MM.1S (cell line): ENCODE measurements around the gene TTC39C.

Experiments
- DNase-seq: peaks from one replicate; pipeline ENCODE4 v3.0.0-alpha.2; 2015
- H2AFZ ChIP-seq: fragments of 300-600 bp; sonication (generic); 2 replicates; pipeline ENCODE4 v1.6.0; 2016; ENCODE audit warnings: antibody characterized with exemption, low read length
- H3F3A ChIP-seq: fragments of 300-600 bp; sonication (generic); 2 replicates; pipeline ENCODE4 v1.6.1; 2016; ENCODE audit warnings: mild to moderate bottlenecking, antibody characterized with exemption, low read length, moderate library complexity, mixed read lengths; ENCODE audit not compliant: insufficient read depth
- H3K27ac ChIP-seq: fragments of 300-600 bp; sonication (generic); 2 replicates; pipeline ENCODE4 v1.5.1; 2016; ENCODE audit warnings: mild to moderate bottlenecking, low read length
- H3K27me3 ChIP-seq: fragments of 300-600 bp; sonication (generic); replicated peaks from 2 replicates; pipeline ENCODE4 v1.6.0; 2016; ENCODE audit warnings: low read length; ENCODE audit not compliant: insufficient read depth
- H3K36me3 ChIP-seq: fragments of 300-600 bp; sonication (generic); replicated peaks from 2 replicates; pipeline ENCODE4 v1.6.1; 2016; ENCODE audit warnings: mild to moderate bottlenecking, low read length, mixed read lengths; ENCODE audit not compliant: insufficient read depth
- H3K4me1 ChIP-seq: fragments of 300-600 bp; sonication (generic); 2 replicates; pipeline ENCODE4 v1.6.1; 2016; ENCODE audit warnings: low read length, mixed read lengths
- H3K4me2 ChIP-seq: fragments of 300-600 bp; sonication (generic); 2 replicates; pipeline ENCODE4 v1.6.0; 2016; ENCODE audit warnings: low read depth, low read length
- H3K4me3 ChIP-seq: fragments of 300-600 bp; sonication (generic); 2 replicates; pipeline ENCODE4 v1.5.1; 2016; ENCODE audit warnings: low read length, mixed read lengths
- H3K79me2 ChIP-seq: fragments of 300-600 bp; sonication (generic); 2 replicates; pipeline ENCODE4 v1.6.1; 2016; ENCODE audit warnings: mixed run types, low read length, mixed read lengths
- H3K9ac ChIP-seq: fragments of 300-600 bp; sonication (generic); 2 replicates; pipeline ENCODE4 v1.6.1; 2016; ENCODE audit warnings: low read length, mixed read lengths
- H3K9me2 ChIP-seq: fragments of 300-600 bp; sonication (generic); replicated peaks from 2 replicates; pipeline ENCODE4 v1.6.1; 2016; ENCODE audit warnings: mild to moderate bottlenecking, low read length, mixed read lengths; ENCODE audit not compliant: insufficient read depth
- H3K9me3 ChIP-seq: fragments of 300-600 bp; sonication (generic); replicated peaks from 2 replicates; pipeline ENCODE4 v1.6.1; 2016; ENCODE audit warnings: mild to moderate bottlenecking, low read length, mixed read lengths; ENCODE audit not compliant: insufficient read depth
- H4K20me1 ChIP-seq: fragments of 300-600 bp; sonication (generic); 2 replicates; pipeline ENCODE4 v1.6.1; 2016; ENCODE audit warnings: mild to moderate bottlenecking, low read length, moderate library complexity, mixed read lengths; ENCODE audit not compliant: insufficient read depth
- EZH2 ChIP-seq: fragments of 300-600 bp; sonication (generic); optimal IDR thresholded peaks from 2 replicates; pipeline ENCODE3; 2017; ENCODE audit warnings: low read depth, mild to moderate bottlenecking, antibody characterized with exemption, low read length, mixed read lengths
- EZH2phosphoT487 ChIP-seq: fragments of 300-600 bp; sonication (generic); IDR thresholded peaks from 2 replicates; pipeline ENCODE4 v1.6.1; 2018; ENCODE audit warnings: antibody characterized with exemption, low read length
- TF ChIP-seq, protein P1 (sequence below): fragments of 300-600 bp; sonication (generic); IDR thresholded peaks from 2 replicates; pipeline ENCODE4 v1.5.1; 2016; ENCODE audit warnings: antibody characterized with exemption, low read length, mixed read lengths

TTC39C gene

DNA sequence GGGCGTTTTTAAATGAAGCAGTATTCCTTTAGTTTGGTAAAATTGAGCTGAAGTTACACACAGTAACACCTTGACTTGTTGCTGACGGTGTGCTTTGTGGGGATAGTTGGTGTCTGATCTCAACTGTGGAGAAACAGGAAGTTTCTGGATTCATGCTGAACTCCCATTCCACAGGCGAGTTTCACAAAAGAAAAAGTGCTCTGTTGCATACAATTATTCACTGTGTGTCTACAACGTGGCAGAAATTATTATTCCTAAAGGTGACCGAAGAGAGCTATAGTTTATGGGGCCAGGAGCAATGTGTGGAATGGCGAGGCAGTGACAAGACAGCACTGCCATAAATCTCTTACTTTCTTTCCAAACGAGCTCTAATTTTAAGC is 123.8 kb downstream of the TTC39C start:
- Histone ChIP-seq H3K9ac (no peak overlapping the region), H3K4me2 (no peak overlapping the region), H3K9me2 (no peaks in the 10 kb centered on the region), H3K27ac (no peak overlapping the region), H3K36me3 (no peaks in the 10 kb centered on the region), H3K27me3 (no peaks in the 10 kb centered on the region), H4K20me1 (no peaks in the 10 kb centered on the region), H3K9me3 (no peaks in the 10 kb centered on the region), H3K4me3 (no peak overlapping the region), H2AFZ (no peak overlapping the region), H3K79me2 (no peaks in the 10 kb centered on the region), H3F3A (no peaks in the 10 kb centered on the region), H3K4me1 (no peaks in the 10 kb centered on the region)
- no peak for DNase-seq
- TF ChIP-seq, protein P1, sequence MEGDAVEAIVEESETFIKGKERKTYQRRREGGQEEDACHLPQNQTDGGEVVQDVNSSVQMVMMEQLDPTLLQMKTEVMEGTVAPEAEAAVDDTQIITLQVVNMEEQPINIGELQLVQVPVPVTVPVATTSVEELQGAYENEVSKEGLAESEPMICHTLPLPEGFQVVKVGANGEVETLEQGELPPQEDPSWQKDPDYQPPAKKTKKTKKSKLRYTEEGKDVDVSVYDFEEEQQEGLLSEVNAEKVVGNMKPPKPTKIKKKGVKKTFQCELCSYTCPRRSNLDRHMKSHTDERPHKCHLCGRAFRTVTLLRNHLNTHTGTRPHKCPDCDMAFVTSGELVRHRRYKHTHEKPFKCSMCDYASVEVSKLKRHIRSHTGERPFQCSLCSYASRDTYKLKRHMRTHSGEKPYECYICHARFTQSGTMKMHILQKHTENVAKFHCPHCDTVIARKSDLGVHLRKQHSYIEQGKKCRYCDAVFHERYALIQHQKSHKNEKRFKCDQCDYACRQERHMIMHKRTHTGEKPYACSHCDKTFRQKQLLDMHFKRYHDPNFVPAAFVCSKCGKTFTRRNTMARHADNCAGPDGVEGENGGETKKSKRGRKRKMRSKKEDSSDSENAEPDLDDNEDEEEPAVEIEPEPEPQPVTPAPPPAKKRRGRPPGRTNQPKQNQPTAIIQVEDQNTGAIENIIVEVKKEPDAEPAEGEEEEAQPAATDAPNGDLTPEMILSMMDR = no peak
- no peak for TF ChIP-seq EZH2
- no peak for TF ChIP-seq EZH2phosphoT487

DNA sequence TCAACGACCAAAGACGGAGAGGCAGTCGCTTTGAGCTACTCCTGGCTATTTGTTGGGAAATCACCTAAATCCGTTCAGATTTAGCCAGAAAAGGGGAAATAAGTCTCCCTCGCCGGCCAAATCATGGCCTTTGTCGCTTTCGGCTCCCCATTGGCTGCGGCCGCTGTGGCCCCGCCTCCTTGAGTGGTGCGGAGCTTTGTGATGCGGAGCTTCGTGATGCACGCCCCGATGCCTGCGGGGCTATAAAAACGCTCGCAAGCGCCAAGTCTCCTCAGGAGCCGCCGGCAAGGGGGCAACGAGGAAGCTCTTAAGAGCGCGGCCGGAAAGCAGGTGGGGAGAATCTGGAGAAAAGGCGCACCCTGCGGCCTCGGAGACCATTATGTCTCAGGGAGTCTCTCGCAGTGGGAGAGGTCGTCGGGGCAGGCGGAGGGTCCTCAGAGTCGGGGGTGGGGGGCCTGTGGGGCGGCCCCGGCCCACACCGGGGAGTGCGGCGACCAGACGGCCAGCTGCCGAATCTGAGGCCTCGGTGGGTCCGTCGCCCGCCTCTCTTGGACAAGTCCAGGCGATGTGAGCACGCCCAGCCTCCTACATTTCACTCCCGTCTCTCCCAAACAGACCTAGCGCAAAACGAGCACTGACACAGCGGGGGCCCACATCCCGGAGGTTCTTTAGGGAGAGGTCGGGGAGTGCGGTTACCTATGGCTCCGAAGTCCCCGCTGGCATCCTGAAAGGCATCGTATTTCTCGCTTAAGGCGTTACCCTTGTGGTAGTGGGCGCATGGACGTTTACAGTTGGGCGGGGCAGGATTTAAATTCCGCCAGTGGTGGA is 124.4 kb downstream of the TTC39C start, which contains the start of gene CABYR:
Gene CABYR, plus strand, starts transcription at position 274 of the 828 bp plus-strand sequence. CDS start 4,053 bp downstream, outside the sequence.
- Histone ChIP-seq H3K4me2 (no peak within 1 kb of the TSS), H2AFZ (no peak within 1 kb of the TSS), H3K9me2 (no peaks in the 10 kb centered on the region), H4K20me1 (no peaks in the 10 kb centered on the region), H3K4me3 (no peak within 1 kb of the TSS), H3K9me3 (no peaks in the 10 kb centered on the region), H3K79me2 (no peaks in the 10 kb centered on the region), H3F3A (no peaks in the 10 kb centered on the region), H3K4me1 (no peaks in the 10 kb centered on the region), H3K27me3 (no peaks in the 10 kb centered on the region), H3K9ac (no peak within 1 kb of the TSS), H3K27ac (no peak within 1 kb of the TSS), H3K36me3 (no peaks in the 10 kb centered on the region)
- no peak for DNase-seq
- TF ChIP-seq EZH2phosphoT487 (no peak), EZH2 (no peak)
- TF ChIP-seq, protein P1 = no peak

DNA sequence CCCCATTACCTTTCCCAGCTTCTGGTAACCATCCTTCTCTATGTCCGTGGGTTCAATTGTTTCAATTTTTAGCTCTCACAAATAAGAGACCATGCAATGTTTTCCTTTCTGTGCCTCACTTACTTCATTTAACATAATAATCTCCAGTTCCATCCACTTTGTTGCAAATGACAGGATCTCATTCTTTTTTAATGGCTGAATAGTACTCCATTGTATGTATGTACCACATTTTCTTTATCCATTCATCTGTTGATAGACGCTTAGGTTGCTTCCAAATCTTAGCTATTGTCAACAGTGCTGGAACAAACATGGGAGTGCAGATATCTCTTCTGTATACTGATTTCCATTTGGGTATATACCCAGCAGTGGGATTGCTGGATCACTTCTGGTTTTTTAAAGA is 126.1 kb downstream of the TTC39C start:
- Histone ChIP-seq H3K4me3 (no peak overlapping the region), H3K79me2 (no peaks in the 10 kb centered on the region), H3K4me2 (no peak overlapping the region), H3K27me3 (no peaks in the 10 kb centered on the region), H3F3A (no peaks in the 10 kb centered on the region), H3K9ac (no peak overlapping the region), H3K9me3 (no peaks in the 10 kb centered on the region), H4K20me1 (no peaks in the 10 kb centered on the region), H3K36me3 (no peaks in the 10 kb centered on the region), H3K27ac (no peak overlapping the region), H3K4me1 (no peaks in the 10 kb centered on the region), H2AFZ (no peak overlapping the region), H3K9me2 (no peaks in the 10 kb centered on the region)
- no peak for DNase-seq
- TF ChIP-seq EZH2 (no peak), EZH2phosphoT487 (no peak)
- TF ChIP-seq, protein P1 = no peak
